ENCODE results near the gene PTPN18.

The PTPN18 gene

DNA sequence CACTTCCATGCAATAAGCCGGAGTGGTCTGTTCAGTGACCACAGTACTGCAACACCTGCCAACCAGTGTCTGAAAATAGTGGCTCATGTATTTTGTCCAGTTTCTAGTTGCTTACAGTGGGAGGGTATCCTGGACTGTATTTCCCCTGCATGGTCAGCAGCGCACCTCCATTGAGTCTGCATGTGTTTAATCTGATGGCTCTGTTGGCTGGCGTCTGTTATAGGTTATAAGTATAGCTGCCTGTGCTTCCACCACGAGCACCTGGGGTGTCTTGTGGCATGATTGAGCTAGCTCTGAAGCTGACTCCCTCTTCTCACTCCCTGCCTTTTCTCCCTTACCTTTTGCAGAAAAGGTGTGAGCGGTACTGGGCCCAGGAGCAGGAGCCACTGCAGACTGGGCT is 12.9 kb downstream of the PTPN18 start:
- DNase-seq, result no peak

DNA sequence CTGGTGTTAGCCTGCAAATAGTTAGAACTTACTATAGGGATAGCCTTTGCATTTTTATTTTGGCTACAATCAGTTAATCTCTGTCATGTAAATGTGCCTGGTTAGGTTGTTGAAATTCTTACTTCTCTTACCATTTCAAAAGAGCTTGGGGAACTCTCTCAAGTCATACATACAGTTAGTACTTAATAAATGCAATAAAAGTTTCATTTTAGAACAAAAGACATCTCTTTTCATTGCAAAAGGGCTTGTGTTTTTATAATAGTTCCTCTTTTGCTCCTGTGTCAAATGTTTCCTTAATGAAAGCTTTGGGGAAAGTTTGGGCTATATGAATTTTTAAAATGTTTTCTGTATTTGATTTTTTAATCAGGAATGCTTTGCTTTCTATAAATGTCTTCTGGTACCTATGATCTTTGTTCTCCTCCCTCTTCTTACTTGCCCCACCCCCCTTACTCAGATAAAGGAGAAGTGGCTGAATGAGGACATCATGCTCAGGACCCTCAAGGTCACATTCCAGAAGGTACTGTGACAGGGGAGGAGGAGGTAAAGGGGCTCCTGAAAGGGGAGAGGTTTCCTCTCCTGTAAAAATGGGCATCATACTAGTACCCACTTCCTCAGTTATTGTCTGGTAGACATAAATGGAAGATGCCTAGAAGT is 13.6 kb downstream of the PTPN18 start:
- no peak for DNase-seq

DNA sequence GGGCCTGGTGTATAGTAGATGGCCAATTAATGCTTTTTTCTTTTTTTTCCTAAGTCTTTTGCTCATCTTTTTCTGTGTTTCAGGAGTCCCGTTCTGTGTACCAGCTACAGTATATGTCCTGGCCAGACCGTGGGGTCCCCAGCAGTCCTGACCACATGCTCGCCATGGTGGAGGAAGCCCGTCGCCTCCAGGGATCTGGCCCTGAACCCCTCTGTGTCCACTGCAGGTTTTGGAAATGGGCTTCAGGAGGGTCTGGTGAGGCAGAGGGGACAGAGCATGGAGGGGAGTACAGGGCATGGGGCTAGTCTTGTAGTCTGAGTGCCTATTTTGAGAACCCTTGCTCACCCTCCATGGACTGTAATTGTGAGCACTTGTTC is 14.1 kb downstream of the PTPN18 start:
- DNase-seq, result no peak

DNA sequence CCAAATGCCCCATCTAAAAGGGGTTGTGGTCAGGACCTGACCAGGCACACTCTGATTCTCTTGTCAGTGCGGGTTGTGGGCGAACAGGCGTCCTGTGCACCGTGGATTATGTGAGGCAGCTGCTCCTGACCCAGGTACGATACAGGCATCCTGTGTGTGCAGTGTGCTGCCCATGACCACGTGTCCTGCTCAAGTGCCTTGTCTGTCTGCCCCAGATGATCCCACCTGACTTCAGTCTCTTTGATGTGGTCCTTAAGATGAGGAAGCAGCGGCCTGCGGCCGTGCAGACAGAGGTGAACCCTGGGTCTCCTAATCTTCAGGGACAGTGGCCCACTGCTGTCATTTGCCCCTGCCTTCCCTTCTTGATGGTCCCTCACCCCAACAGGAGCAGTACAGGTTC is 14.6 kb downstream of the PTPN18 start:
- DNase-seq, result no peak

DNA sequence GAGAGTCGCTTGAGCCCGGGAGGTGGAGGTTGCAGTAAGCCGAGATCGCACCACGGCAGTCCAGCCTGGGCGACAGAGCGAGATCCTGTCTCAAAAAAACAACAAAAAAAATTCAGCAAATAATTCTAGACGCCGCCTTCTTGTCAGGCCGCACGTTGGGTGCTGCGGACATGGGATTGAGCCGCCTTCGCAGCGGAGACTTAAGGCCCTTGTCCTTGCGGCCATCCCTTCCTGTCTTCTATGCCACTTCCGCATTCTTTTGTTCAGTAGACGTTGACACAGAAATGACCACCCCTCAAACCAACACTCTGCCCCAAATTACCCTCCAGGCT is 15.8 kb downstream of the PTPN18 start:
- no peak for DNase-seq

DNA sequence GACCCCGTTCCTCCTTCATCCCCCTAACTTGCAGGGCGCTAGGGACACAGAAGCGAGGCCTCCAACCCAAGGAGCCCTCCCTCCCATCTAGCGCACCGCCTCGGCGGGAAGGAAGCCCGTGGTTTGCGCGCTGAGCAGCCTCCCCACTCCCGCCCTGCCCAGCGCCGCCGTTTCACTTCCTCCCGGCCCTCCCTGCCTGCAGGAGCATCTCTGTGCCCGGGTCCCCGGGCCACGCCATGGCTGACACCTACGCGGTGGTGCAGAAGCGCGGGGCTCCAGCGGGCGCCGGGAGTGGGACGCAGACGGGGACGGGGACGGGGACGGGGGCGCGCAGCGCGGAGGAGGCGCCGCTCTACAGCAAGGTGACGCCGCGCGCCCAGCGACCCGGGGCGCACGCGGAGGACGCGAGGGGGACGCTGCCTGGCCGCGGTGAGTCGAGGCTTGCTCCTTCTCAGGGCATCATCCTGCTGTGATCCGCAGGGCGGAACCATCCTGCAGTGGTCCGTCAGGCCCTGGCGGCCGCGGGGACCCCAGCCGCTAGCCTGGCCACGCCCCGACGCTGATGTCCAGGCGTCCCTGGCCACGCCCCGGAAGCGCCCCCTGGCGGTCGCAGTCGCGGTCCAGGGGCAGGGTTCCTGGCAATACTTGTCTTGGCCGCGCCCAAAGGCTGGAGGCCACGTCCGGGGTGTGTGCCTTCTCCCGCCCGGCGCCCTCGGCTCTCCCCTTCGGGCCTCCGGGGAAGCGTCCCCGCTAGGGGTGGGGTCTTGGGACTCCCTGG is 16.4 kb downstream of the PTPN18 start:
- peak; percentile 60 for DNase-seq

DNA sequence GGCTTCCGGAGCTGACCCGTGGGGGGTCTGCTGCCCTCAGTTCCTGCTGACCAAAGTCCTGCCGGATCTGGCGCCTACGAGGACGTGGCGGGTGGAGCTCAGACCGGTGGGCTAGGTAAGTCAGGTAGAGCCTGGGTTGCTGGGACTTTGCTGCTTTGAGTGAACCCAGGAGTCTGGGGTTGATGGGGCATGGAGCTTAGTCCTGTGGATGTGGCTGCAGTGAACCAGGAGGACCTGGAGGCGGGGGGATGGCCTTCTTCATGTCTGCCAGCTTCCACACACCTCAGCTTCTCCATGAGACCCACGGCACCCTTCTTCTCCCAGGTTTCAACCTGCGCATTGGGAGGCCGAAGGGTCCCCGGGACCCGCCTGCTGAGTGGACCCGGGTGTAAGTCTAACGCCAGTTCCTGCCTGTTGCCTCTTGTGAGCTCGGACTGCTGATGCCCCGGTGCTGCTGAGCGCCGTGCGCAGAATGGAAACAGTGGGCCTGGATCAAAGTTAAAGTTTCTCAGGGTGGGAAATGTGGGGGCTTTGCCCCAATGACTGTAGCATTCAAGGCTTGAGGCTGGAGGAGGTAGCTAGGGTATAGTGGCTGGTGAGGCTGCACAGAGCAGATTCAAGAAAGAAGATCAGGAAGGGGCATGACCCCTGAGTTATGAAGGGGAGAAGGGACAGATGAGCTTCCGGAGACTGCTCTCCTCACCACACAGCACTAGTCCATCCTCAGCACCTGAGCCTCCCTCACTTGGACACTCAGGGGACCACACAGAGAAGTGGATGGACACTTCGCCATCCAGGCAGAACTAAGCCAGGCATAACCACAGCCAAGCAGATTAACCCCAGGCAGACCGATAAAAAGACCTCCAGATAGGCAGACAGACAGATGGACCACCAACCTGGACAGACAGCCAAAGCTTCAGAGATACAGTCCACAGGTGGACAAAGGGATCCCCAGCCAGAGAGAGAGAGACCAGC is 17.3 kb downstream of the PTPN18 start:
- no peak for DNase-seq

DNA sequence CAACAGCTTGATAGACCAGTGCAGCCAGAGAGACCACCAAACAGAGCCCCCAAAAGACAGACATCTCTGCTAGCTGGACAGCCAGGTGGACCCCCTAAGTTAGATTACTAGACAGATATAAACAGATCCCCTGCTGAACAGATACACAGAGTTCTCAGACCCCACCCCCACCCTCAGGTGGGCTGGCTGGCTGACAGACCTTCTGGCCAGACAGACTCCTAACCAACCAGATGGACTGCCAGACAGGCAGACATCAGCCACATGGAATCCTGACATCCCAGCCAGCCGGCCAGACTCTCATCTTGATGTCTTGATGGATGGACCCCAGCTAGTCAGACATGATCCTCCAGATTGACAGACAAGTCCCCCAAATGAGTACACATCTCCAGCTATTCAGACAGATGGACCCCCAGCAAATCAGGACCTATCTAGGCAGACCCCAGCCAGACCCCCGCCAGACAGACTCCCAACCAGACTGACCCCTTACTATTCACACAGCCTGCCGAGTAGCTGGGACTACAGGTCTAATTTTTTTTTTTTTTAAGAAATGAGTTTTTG is 18.0 kb downstream of the PTPN18 start:
- DNase-seq, result no peak

DNA sequence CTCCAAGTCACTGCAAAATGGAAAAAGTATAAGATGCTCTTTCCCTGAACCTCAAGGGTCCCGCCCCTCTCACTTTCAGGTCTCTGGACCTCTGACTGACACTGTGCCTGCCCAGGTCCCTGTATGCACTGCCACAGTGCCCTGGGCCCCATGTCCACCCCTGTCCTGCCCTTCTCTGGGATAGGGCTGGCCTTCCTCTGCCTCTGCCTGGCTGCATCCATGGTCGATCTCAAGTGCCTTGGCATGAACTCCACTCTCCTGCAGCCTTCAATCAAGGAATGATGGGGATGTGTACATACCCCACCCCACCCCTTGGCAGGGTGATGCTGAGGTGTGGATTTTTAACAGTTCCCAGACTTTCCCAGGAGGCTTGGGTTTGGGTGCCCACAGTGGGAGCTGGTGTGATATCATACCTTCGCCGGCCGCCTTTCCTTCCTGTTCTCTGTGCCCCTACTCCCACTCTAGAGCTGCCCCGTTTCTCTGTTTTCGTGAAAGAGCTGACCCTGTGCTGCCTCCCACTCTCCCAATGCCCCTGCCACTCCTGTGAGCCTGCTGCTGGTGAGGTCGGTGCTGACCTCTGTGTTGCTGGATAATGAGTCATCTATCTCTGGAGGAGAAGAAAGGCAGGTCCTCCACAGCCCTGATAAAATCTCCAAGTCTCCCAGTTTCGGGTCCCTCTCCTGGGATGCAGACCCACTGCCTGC is 18.9 kb downstream of the PTPN18 start:
- no peak for DNase-seq

DNA sequence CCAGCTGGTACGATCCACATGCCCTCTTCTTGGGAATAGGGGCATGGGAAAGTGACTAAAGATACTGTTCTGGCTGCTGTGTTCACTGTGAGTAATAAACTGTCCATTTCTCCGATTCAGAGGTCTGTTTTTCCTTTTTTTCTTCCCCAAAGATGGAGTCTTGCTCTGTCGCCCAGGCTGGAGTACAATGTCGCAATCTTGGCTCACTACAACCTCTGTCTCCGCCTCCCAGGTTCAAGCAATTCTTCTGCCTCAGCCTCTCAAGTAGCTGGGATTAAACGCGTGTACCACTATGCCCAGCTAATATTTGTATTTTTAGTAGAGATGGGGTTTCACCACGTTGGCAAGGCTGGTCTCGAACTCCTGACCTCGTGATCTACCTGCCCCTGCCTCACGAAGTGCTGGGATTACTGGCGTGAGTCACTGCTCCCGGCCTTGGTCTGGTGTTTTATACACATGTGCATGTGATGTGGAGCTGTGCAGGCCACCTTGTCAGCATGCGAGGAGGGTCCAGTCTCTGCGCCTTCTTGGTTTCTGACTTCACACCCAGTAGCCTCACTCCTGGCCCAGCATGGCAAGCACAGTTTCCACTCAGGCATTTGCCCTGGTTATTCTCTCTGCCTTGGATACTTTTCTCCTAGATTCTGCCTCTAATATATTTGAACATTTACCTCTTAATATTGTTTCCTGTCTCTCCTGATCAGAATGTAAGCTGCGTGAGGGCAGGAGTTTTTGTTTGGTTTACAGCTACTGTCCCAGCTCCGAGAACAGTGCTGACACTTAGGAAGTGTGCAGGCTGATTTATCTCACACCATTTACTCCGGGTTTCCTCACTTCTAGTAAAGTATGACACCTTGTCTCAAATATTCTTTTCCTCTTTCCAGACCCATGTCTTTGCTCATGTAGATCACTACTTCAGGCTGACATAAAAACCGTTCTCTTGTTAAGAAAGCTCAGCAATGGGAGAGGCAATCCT is 19.7 kb downstream of the PTPN18 start:
- DNase-seq, result no peak

DNA sequence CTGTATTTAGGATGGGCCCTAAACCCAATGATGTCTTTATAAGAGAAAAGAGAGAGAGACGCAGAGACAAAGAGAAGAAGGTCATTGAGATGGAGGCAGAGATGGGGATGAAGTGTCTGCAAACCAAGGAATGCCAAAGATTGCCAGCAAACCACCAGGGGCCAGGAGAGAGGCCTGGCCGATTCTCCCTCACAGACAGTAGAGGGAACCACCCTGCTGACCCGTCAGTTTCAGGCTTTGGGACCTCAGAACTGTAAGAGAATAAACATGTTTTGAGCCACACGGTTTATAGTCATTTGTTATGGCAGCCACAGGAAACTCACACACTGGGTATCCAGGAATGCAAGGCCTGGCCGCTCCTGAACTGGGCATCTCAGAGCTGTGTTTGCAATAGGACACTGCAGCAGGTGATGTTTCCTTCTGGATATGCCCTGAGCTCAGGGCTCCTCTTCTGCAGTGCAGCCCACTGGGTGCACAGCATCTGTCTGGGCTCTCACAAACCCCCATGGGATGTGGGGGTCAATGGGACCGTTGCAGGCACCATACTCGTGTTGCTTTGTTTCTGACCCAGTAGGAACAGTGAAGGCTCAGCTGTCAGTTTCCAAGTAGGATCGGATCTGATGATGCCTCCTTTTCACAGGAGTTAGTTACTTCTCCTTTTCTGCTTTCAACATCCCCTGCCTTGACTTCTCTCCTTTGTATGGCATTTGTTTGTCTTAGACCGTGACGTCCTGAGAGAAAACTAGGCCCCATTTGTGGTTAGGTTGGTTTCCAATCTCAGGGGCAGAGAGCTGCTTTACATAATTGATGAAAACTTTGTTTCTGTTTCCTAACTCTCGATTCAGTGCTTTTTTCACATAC is 20.8 kb downstream of the PTPN18 start:
- DNase-seq, result no peak

DNA sequence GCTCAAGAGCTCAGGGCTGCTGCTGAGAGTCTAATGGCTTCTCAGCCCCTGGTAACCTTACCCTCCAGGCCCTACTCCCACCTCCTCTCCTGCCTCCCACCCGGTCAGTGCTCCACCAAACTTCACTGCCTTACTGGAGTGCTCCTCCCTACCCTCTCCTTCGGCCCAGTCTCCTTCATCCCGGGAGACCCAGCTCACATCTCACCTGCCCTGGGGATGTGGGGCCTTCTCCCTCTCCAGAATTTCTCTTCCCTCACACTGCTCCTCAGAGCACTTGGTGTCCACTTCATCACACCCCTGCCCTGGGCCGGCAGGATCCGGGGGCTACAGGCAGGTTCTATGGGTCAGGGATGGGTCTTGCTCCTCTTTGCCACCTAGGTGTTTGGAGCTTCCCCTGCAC is 21.6 kb downstream of the PTPN18 start:
- no peak for DNase-seq

DNA sequence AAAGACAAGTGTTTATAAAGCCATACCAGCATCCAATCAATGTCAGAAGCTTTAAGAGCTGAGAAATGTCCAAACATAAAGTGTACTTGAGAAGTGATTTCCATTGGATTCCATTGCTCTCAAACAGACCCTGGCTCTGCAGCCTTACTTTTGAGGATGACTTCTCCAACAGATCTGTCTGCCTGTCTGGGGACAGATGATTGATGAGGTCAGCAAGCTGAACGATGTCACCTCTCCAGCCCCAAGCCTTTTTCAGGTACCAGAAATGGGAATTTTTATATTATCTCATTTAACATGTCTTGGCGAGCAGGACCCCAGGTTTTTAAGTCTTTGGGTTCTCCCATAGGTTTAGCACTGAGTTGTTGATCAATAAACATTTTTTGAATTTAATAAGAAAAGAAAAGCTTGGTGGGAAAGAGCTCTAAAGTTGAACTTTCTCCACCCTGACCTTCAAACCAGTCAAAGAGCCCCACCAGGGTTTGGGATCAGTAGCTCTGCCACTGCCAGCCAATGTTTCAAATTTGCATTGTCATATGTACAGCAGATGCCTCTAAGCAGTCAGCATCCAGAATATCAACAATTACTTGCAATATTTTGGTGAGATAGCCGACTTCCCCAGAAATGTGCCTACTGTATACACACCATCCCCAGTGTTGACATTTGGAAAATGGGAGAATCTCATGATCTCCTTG is 22.5 kb downstream of the PTPN18 start:
- DNase-seq, result no peak

DNA sequence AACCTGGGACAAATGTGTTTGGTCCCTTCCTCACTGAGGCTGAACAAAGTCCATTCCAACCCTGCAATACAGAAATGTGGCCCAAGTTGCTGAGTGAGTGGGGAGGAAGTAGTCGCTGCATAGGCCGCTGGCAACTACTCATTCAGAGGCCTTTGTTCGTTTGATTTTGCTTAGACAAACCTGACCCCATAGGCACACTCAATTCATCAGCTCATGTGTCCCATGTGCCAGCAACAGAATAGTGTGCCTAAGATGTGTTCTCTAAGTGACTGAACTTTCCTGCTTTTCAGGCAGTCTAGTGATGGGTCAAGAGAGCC is 23.0 kb downstream of the PTPN18 start:
- no peak for DNase-seq

DNA sequence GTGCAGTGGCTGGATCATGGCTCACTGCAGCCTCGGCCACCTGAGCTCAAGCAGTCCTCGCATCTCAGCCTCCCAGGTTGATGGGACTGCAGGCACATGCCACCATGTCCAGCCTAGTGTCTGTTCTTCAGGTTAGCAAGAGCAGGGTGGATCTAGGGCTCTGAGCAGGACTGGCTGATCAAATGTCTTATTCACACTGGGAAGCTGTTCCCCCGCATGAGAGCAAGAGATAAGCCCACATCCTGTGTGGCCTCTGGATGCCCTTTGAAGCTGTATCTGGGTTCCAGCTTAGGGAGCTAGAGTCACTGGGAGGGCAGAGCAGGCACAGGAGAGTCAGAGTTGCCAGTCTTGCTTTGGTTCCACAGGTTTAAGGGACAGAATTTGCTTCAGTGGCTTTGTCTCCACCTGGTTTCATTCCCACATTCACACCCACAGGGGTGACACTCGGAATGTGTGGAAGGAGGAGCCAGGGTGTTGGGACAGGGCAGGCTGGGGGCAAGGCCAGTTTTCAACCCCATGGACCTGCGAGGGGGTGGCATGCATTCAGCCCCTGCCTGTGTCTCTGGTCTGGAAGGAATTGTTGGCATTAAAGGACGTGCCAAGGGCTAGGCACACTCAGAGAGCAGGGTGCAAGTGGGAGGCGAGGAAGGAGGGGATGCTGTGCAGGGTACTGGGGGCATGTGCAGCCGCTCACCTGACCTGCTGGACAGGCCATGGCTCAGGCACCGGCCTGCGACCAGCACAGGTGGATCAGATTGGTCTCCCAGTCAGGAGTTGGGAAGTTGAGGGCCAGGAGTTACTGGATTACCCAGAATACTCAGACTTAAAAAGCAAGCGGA is 24.5 kb downstream of the PTPN18 start:
- no peak for DNase-seq

DNA sequence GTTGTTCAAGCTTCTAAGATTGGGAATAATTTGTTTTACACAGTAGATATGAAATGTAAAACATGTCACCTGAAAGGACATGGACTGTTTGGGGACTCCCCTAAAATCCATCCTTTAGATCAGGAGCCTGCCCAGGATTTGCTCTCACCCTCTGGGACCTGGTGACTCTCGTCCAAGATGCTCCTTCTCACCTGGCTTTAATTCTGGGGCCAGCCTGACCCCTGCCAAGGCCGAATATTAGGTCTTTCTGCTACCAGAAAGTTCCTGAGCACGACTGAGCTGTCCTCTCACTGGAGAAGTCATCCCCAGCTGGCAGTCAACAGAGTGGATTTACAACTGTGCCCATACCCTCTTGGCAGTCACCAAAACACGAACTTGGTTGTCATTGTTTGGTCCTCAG is 25.3 kb downstream of the PTPN18 start:
- DNase-seq, result no peak

DNA sequence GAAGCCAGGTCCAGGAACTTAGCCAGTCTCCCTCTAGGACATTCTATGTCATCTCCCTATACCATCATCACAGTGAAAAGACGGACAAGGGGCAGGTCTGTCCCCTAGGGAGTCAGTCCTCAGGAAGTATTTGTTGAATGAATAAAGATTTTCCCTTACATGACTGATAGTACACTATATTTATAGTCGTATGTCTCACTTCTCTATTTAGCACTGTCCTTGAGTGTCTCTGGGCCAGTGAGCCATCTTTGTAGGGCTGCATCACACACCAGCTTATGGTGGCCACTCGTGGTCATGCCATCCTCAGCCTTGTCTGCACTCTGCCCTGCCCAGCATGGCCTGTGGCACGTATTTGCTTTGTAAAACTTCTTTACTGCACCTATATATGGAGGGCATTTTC is 25.8 kb downstream of the PTPN18 start:
- DNase-seq, result no peak

DNA sequence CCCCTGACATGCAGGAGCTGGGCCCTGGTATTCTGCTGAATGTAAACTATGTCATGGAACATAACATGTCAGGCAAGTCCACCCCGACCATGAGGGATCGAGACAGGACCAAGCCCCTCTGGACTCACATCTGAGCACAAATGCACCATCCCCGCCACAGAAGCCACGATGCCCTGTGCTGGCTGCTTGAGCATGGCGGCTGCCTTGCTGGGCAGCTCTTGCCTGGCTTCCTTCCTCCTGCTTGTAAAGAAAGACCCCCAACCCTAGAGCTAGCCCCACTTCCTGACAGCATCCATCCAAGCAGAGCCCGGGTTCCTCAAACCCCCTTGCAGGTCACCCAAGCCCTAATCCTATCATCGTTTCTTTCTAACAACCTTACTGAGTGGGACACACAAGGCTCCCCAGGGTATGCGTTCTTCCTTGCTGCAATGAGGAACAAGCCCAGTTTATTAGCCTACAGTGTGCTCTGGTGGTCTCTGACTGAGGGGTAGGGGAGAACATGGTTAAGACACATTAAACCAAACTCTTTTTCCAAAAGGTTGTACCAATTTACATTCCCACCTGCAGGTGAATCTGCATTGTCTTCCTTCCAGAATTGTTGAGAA is 26.6 kb downstream of the PTPN18 start:
- DNase-seq, result no peak

DNA sequence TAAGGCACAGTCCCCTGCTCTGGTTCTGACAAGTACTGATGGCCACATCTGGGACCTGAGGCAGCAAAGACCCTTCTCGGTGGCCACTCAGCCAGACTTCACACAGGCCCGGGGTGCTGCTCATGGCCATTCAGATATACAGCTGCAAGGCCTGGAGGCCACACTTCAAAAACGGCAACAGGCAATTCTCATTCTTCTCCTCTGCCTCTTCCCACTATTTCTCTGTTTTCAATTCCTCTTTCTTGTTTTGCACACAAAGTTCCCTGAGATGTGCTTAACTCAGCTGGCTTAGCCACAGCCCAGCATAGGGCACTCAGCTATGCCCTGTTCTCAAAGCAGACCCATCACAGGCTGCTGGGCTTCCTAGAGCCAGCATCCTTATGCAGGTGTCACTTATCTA is 29.9 kb downstream of the PTPN18 start:
- DNase-seq, result no peak
